Keratinocyte (primary cell): ENCODE measurements around the gene PRLH.

Source experiments
- EZH2 ChIP-seq: IDR thresholded peaks from one replicate; pipeline ENCODE4 v1.6.1; 2012; ENCODE audit warnings: inconsistent platforms, mild to moderate bottlenecking, low read length, moderate library complexity
- TF ChIP-seq, protein P1 (sequence below), 3 experiments: IDR thresholded peaks in 1 of 3; conservative IDR thresholded peaks in 1 of 3; optimal IDR thresholded peaks in 1 of 3; 2 replicates in 2 of 3; 3 replicates in 1 of 3; pipeline versions ENCODE3 to v1.5.1; 2011; ENCODE audit warnings: low read length in 3 of 3, mild to moderate bottlenecking in 3 of 3, moderate library complexity in 2 of 3, control low read depth in 1 of 3, inconsistent platforms in 1 of 3; ENCODE audit not compliant: insufficient read depth in 2 of 3; ENCODE audit errors: extremely low read depth in 1 of 3

DNA sequence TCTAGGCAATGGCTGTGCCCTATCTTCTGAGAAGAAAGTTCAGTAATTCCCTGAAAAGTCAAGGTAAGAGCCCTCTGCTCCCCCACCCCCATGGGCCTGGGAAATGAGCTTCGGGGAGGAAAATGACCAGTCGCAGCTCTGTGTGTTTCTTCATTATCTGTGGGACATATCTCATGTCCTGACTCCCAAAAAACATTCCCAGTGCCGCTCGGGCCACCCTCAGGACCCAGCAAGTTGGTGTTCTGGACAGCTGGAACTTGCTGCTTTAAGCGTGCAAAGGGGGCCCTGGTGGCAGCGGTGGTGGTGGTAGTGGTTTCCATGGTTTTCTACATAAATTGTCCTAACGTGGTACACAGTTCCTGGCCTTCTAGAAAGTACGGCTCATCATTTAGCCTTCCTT lies 17.2 kb upstream of the PRLH start:
- no peak for TF ChIP-seq EZH2
- TF ChIP-seq, protein P1, sequence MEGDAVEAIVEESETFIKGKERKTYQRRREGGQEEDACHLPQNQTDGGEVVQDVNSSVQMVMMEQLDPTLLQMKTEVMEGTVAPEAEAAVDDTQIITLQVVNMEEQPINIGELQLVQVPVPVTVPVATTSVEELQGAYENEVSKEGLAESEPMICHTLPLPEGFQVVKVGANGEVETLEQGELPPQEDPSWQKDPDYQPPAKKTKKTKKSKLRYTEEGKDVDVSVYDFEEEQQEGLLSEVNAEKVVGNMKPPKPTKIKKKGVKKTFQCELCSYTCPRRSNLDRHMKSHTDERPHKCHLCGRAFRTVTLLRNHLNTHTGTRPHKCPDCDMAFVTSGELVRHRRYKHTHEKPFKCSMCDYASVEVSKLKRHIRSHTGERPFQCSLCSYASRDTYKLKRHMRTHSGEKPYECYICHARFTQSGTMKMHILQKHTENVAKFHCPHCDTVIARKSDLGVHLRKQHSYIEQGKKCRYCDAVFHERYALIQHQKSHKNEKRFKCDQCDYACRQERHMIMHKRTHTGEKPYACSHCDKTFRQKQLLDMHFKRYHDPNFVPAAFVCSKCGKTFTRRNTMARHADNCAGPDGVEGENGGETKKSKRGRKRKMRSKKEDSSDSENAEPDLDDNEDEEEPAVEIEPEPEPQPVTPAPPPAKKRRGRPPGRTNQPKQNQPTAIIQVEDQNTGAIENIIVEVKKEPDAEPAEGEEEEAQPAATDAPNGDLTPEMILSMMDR (optimal IDR thresholded peaks at IDR 0.05 in 1 of 3, IDR thresholded peaks at IDR 0.05 in 1 of 3, conservative IDR thresholded peaks at IDR 0.05 in 1 of 3; ENCODE audit: extremely low read depth in 1 of 3, insufficient read depth in 2 of 3, low read length in 3 of 3), result no peak
